K562 treated with DMSO at 1 percent for 4 hours (cell line): ENCODE measurements around the gene POLD3. TPM values are rescaled to one million over a fixed set of nuclear protein-coding genes. Genes with fewer than 3 reads are reported as not detected.

ENCODE experiments used
- total RNA-seq: library from RNA; unstranded; fragments of 300-600 nt; gene quantifications from 2 replicates; pipeline ENCODE4 v1.2.3, GENCODE V29; 2022; ENCODE audit not compliant: insufficient read depth

The POLD3 gene
- 9.6 and 13.5 TPM in 2 replicates for total RNA-seq

DNA sequence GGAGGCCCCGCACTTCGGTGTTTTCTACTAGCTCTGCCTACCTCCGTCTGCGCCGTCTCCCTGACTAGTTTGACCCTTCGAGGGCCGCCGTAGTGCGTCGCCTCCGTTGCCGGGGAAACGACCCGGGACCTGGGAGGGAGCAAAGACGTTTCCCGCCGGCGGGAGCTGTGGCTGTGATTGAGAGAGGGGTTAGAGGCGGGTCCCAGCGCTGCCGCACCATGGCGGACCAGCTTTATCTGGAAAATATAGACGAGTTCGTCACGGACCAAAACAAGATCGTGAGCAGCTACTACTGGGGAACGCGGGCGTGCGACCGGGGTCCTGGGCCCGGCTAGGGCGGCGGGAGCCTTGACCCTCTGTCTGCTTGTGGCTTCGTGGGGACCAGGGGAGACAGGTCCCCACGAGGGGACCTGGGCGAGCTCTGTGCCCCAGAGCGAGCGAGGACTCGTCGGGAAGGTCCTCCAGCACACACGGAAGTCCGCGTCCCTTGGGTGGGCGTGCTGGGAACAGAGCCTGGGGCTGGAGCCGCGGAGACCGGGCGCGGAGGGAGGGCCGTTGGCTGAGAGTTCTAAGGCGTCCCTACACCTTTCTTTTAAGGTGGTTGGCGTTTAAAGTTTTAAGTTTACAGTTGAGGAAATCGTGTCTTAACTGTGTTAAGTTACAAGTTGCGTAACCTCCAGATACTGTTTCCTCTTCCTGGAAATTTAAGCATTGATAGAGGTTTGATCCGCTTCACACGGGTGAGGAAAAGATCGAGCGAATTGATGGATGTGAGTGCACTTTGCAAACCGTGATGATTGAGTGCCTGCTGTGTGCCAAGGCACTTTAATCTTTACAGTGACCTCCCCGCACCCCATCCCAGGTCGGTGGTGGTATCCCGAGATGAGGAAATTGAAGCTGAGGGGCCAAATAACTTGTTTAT lies at the start of gene POLD3:
POLD3 (plus strand) TSS at position 142 of the 922 bp plus-strand sequence; CDS start at position 219, 77 bp downstream.

Other genes with a start within 250 kb of the POLD3 start
- gene PGM2L1, start 194.1 kb upstream of the POLD3 start, total RNA-seq: 0.95 and 1.6 TPM in 2 replicates
- 2.6 and 3.5 TPM in 2 replicates for gene KCNE3, start 125.0 kb upstream of the POLD3 start, total RNA-seq
- 2.9 and 3.6 TPM in 2 replicates for gene LIPT2, start 98.9 kb upstream of the POLD3 start, total RNA-seq
- not detected in 2 replicates for gene CHRDL2, start 138.8 kb downstream of the POLD3 start, total RNA-seq
- 2.9 and 3.9 TPM in 2 replicates for gene RNF169, start 156.3 kb downstream of the POLD3 start, total RNA-seq